T-helper 9 cell (primary cell): ENCODE measurements around the gene TXNRD3.

ENCODE experiments used
- DNase-seq: peaks from one replicate; pipeline ENCODE4 v3.0.0-alpha.2; 2020

Gene TXNRD3

DNA sequence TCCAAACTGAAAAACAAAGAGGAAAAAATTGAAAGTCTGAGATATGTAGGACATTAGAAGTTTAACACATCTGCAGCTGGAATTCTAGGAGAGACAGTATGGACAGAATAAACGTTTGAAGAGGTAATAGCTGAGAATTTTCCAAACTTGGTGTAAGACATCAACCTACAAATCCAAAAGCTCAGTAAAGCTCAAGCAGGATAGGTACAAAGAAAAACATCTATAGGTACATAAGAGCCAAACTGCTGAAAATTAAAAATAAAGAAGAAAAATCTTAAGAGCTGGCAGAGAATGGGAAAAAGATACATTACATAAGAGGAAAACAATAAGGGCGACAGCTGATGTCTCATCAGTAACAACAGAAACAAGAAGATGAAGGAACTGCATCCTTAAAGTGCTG lies 73.4 kb downstream of the TXNRD3 start:
- DNase-seq, result no peak

- no peak for DNase-seq
Observed at GRCh38 chr3:126580746-126581145, 74.2 kb downstream of the TXNRD3 start.

DNA sequence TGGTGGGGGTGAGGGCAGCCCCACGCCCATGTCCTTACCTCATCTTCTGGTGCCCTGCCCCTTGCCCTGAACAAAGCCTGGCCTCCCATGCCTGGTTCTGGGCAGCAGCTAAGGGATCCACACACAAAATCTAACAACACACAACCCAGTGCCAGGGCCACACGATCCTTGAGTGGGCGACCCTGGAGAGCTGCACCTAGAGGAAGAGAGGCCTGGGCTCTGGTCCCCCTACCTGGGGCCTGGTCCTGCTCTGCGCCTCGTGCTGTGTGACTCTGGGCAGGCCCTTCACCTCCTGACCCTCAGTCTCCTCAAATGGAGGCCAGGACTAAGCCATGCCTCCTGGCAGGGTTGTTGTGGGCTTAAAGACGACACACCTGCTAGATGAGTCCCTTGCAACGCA lies 76.2 kb downstream of the TXNRD3 start:
- DNase-seq, result no peak

DNA sequence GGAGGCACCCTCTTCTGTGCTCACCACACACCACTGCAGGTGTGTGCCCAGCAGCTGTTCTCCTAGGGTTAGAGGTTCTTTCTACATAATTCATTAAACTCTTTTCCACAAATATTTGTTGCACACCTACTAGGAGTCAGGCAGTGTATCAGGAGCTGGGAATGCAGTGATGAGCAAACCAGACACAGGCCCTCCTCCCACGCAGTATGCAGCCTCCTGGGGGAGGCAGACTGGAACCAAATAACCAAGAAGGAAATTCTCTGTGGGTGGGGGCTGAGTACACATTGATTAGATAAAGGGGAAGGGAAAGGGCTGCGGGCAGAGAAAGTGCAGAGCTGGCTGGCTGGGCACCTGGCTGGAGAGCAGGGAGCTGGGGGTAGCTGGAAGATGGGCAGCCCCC lies 77.7 kb downstream of the TXNRD3 start:
- DNase-seq, result no peak

GRCh38 chr3:126573492-126574117 lies 81.3 kb downstream of the TXNRD3 start:
- DNase-seq, result no peak

DNA sequence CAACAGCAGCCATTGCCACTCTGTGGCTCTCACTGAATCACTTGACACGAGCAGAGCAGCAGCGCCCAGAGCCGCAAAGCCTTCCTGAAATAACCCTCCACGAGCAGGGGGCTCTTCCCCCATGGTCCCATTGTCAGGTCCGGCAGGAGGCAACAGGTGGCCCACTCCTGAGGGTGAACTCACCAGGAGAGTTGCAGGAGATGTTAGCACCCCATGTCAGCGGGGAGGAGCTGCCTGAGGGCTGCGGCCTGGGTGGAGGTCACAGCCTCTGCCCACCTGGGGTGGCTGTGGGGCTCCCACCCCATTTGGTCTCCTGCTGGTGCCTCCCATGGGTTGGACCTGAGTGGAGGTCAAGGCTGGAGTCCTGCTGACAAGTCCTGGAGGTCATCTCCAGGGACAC lies 83.8 kb downstream of the TXNRD3 start:
- DNase-seq, result no peak

- DNase-seq, result no peak
Observed at GRCh38 chr3:126570103-126570541, 84.8 kb downstream of the TXNRD3 start.

GRCh38 chr3:126569390-126569975 lies 85.4 kb downstream of the TXNRD3 start:
- no peak for DNase-seq

DNA sequence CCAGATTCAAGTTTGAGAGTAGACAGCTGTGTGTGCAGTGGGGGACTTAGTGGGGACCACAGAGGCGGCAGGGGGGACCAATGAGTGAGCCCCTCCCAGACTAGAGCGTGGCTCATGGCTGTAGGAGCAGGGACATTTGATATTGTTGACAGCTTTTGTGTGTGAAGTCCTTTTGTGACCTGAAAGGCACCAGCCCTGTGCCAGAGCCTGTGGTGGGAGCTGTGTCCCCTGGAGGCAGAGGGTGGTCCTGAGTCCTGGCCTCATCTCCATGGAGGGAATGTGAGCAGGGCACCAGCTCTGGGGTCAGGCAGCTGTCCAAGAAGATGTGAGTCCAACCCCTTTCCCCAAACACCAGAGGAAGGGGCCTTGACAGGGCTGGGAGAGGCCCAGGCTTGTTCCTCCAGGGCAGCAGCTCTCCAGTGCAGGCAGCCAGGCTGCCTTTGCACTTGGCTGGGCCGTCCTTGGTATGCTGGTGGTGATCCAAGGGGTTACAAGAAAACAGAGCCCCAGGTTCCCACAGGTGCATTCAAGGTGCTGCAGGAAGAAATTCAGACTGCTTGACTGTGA lies 86.1 kb downstream of the TXNRD3 start:
- no peak for DNase-seq

DNA sequence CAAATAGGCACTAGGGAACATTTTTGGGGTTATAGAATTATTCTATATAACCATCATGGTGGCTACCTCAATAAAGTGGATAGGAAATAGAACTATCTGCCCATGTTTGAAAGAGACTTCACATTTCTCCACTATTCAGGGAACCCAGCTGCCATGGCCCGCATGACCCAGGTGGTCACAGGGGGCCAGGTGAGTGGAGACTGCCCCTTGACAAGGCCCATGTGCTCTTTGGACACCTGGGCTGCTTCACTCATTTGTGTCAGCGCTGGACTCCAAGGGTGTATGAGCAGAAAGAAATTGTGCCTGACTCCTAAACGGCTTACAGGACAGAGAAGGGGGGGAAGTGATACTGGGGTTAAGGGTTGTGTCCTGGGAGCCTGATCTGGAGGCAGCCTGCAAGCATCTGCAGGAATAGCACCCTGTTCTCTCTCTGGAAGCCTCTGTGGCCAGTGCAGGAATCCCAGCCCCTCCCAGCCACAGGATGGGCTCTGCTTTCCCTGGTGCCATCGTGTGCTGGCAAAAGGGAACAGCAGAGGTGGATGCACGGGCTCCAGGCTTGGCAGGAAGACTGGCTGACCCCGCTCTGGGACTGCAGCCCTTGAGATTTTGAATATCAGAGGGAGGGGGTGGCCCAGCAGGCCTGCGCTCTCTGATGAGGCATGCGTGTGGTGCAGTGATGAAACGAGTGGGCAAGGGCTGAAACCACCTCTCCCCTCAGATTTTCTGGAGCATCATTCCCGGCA lies 87.1 kb downstream of the TXNRD3 start:
- no peak for DNase-seq

DNA sequence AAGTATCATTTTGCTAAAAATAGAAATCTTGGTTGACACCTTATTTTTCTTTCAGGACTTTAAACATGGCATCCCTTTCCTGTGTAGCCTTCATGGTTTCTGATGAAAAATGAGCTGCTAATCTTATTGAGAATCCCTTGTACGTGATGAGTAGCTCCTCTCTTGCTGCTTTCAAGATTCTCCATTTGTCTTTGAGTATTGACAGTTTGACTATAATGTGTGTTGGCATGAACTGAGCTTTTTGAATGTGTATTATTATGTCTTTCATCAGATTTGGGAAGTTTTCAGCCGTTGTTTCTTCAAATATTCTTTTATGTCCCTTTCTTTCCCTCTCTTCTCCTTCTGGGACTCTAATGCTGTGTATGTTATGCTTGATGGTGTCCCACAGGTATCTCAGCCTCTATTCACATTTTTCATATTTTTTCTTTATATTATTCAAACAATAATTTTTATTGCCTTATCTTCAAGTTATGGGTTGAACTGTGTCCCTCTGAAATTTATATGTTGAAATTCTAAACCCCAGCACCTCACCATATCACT lies 92.1 kb downstream of the TXNRD3 start:
- DNase-seq, result no peak

GRCh38 chr3:126558336-126559071 lies 96.4 kb downstream of the TXNRD3 start, which contains the start of gene C3orf22:
C3orf22 (minus strand) TSS chr3:126558932; CDS start chr3:126553390, 5,542 bp downstream.
- DNase-seq, result no peak

DNA sequence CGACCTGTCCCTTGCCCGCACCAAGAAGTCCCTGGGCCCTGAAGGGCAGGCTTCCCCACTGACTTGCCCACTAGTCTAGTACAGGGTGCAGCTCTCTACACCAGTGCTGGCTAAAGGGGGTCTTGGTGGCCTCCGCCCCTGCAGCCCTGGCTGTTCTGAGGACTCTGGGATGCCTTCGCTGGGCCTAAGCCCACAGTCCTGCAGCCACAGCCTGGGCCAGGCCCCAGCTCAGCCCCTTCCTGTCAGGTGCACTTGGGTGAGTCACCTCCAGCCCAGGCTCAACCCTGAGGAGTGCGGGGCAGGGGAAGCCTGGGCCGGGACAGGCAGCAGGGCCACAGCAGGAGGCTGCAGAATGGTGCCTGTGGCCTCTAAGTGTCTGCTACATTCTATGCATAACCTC lies 97.2 kb downstream of the TXNRD3 start:
- DNase-seq, result no peak

GRCh38 chr3:126557415-126557745 lies 97.5 kb downstream of the TXNRD3 start:
- DNase-seq, result no peak
